K562 (cell line): ENCODE data around the gene HPD. TPM values are rescaled to one million over a fixed set of nuclear protein-coding genes. Genes with fewer than 3 reads are reported as not detected.

Experiments used
- CBFA2T2 ChIP-seq: fragments of 450-650 bp; conservative IDR thresholded peaks from 2 replicates; pipeline ENCODE4 v1.6.1; 2017; ENCODE audit warnings: mild to moderate bottlenecking
- CUX1 ChIP-seq: fragments of 200-800 bp; sonication (Bioruptor generic); IDR thresholded peaks from 2 replicates; pipeline ENCODE4 v1.6.1; 2016; ENCODE audit warnings: missing genetic modification characterization, missing compliant biosample characterization
- FOXA3 ChIP-seq, 2 experiments: fragments of 450-650 bp in 1 of 2; sonication (generic) in 1 of 2; formaldehyde crosslinking; IDR thresholded peaks in 1 of 2; conservative IDR thresholded peaks in 1 of 2; 2 replicates each; pipeline versions ENCODE4 v1.4.0 to v1.8.0; 2020 to 2022; ENCODE audit warnings: mild to moderate bottlenecking in 2 of 2, missing genetic modification reagents in 1 of 2
- GTF2E2 ChIP-seq: fragments of 200-800 bp; sonication (Bioruptor generic); IDR thresholded peaks from 2 replicates; pipeline ENCODE4 v1.6.1; 2016; ENCODE audit warnings: missing genetic modification characterization, missing compliant biosample characterization
- KDM1A ChIP-seq, 2 experiments: fragments of 450-650 bp; IDR thresholded peaks; 2 replicates each; pipeline ENCODE4 v1.6.1; 2016; ENCODE audit warnings: mild to moderate bottlenecking in 2 of 2
- MIER1 ChIP-seq: fragments of 450-650 bp; IDR thresholded peaks from 2 replicates; pipeline ENCODE4 v1.6.1; 2016; ENCODE audit warnings: antibody characterized with exemption, mild to moderate bottlenecking, low read depth
- MTA2 ChIP-seq: fragments of 450-650 bp; IDR thresholded peaks from 2 replicates; pipeline ENCODE4 v1.6.1; 2016; ENCODE audit warnings: low read depth
- RAD51 ChIP-seq: fragments of 450-650 bp; IDR thresholded peaks from 2 replicates; pipeline ENCODE4 v1.7.1; 2016; ENCODE audit warnings: low read depth, mild to moderate bottlenecking, borderline replicate concordance
- RFX7 ChIP-seq: fragments of 250-450 bp; sonication (Bioruptor Pico); IDR thresholded peaks from 2 replicates; pipeline ENCODE4 v1.5.1; 2021; ENCODE audit warnings: mild to moderate bottlenecking
- SMAD1 ChIP-seq: fragments of 150-350 bp; IDR thresholded peaks from 2 replicates; pipeline ENCODE4 v1.6.1; 2014; ENCODE audit warnings: low read length, low read depth; ENCODE audit not compliant: partially characterized antibody
- STAT6 ChIP-seq: sonication (generic); formaldehyde crosslinking; IDR thresholded peaks from 2 replicates; pipeline ENCODE4 v1.8.1; 2023; ENCODE audit warnings: mild to moderate bottlenecking, missing genetic modification reagents
- TFAM ChIP-seq: fragments of 250-450 bp; sonication (Bioruptor Pico); conservative IDR thresholded peaks from 2 replicates; pipeline ENCODE4 v1.5.0; 2021; ENCODE audit warnings: mild to moderate bottlenecking, moderate library complexity
- TFE3 ChIP-seq: fragments of 450-650 bp; formaldehyde crosslinking; IDR thresholded peaks from 2 replicates; pipeline ENCODE4 v1.4.0; 2020; ENCODE audit warnings: mild to moderate bottlenecking, mixed read lengths
- U2AF2 ChIP-seq: fragments of 200-400 bp; formaldehyde crosslinking; optimal IDR thresholded peaks from 2 replicates; pipeline ENCODE3; 2017; ENCODE audit warnings: low read depth, mild to moderate bottlenecking, low read length
- ZNF699 ChIP-seq: fragments of 250-450 bp; sonication (Bioruptor Pico); IDR thresholded peaks from 2 replicates; pipeline ENCODE4 v1.8.0; 2021; ENCODE audit warnings: mild to moderate bottlenecking, moderate library complexity; ENCODE audit not compliant: insufficient replicate concordance
- ZNF79 ChIP-seq: fragments of 250-450 bp; sonication (Bioruptor Pico); IDR thresholded peaks from 2 replicates; pipeline ENCODE4 v1.4.0; 2020; ENCODE audit warnings: low read depth, mild to moderate bottlenecking, moderate library complexity
- polyA plus RNA-seq, 8 experiments: library from polyadenylated mRNA; depleted of rRNA in 4 of 8; stranded (reverse) in 5 of 8; unstranded in 3 of 8; fragments of >200 nt; fragmentation: Nextera tagmentation in 2 of 8; fragmentation: Illumina TruSeq in 1 of 8; extraction: Ambion mirVana in 2 of 8; extraction: Trizol in 1 of 8; gene quantifications; 2 replicates each; pipeline versions ENCODE4 v1.2.1 to v1.2.3, GENCODE V29; 2011 to 2014; ENCODE audit warnings: inconsistent platforms in 1 of 8, missing spikeins in 1 of 8
- total RNA-seq, 7 experiments: library from RNA; depleted of rRNA in 6 of 7; stranded (reverse); fragments of >200 nt in 6 of 7; fragmentation: Illumina TruSeq in 2 of 7; extraction: Trizol in 2 of 7; gene quantifications; 2 replicates each; pipeline versions ENCODE4 v1.2.1 to v1.2.3, GENCODE V29; 2011 to 2021; ENCODE audit warnings: low replicate concordance in 1 of 7
- TF ChIP-seq, protein P1 (sequence below): sonication (generic); IDR thresholded peaks from 2 replicates; pipeline ENCODE4 v1.6.1; 2016

Gene HPD
- total and polyA plus RNA-seq, 9 of the 15 experiments (the other 6 are each of a cell fraction or from before 2014, with no cell fraction given), result 0.06 to 0.29 (median 0.07) TPM; not detected in 4

- TF ChIP-seq, protein P1, sequence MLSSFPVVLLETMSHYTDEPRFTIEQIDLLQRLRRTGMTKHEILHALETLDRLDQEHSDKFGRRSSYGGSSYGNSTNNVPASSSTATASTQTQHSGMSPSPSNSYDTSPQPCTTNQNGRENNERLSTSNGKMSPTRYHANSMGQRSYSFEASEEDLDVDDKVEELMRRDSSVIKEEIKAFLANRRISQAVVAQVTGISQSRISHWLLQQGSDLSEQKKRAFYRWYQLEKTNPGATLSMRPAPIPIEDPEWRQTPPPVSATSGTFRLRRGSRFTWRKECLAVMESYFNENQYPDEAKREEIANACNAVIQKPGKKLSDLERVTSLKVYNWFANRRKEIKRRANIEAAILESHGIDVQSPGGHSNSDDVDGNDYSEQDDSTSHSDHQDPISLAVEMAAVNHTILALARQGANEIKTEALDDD, result no peak; the same call in 1 of the 2 replicates
- peak; percentile 86 for TF ChIP-seq RAD51
- no peak for TF ChIP-seq U2AF2
- no peak for TF ChIP-seq ZNF699 (CRISPR knock-in tag)
- TF ChIP-seq TFAM (CRISPR knock-in tag), result no peak
- no peak for TF ChIP-seq SMAD1
- TF ChIP-seq GTF2E2, result peak; percentile 59; the same call in 1 of the 2 replicates
- TF ChIP-seq STAT6 (CRISPR knock-in tag), result peak; percentile 54; the same call in 1 of the 2 replicates
- TF ChIP-seq KDM1A (IDR thresholded peaks at IDR 0.05), result peak in 1 of 2 experiments; percentile 21; a peak in 3 of 4 replicates
- no peak for TF ChIP-seq ZNF79
- 0 out of 4 replicates have a peak, but pooled peaks of 1 of the 2 experiments have one; percentile 3 for TF ChIP-seq FOXA3 (CRISPR knock-in tag; conservative IDR thresholded peaks at IDR 0.05 in 1 of 2, IDR thresholded peaks at IDR 0.05 in 1 of 2)
- no peak for TF ChIP-seq MIER1
- peak; percentile 72 for TF ChIP-seq MTA2
- no peak for TF ChIP-seq RFX7 (CRISPR knock-in tag)
- TF ChIP-seq TFE3 (CRISPR knock-in tag), result 0 out of 2 replicates have a peak, but pooled peaks have one; percentile 19
- peak; percentile 44; the same call in 1 of the 2 replicates for TF ChIP-seq CBFA2T2
- TF ChIP-seq CUX1 (CRISPR knock-in tag), result no peak
These were observed 30.0 kb upstream of the HPD start, which contains the start of gene PSMD9 (continued) for GRCh38 chr12:121888478-121889273.
